NCI-H460 (cell line): Measurements from ENCODE around the gene FAT3. TPM values are rescaled to one million over a fixed set of nuclear protein-coding genes. Genes with fewer than 3 reads are reported as not detected.
A peak's percentile ranks its signal among the peaks of the same experiment; 100 is the strongest.

Source experiments
- DNase-seq: peaks from one replicate; pipeline ENCODE4 v3.0.0-alpha.2; 2016; ENCODE audit warnings: low read depth; ENCODE audit errors: extremely low read depth
- total RNA-seq: library from RNA; depleted of rRNA; stranded (reverse); fragments of >200 nt; shearing (Covaris generic); gene quantifications from 2 replicates; pipeline ENCODE4 v1.2.3, GENCODE V29; 2014

The FAT3 gene
- total RNA-seq, 1 experiment from 2014 or later = not detected

DNA sequence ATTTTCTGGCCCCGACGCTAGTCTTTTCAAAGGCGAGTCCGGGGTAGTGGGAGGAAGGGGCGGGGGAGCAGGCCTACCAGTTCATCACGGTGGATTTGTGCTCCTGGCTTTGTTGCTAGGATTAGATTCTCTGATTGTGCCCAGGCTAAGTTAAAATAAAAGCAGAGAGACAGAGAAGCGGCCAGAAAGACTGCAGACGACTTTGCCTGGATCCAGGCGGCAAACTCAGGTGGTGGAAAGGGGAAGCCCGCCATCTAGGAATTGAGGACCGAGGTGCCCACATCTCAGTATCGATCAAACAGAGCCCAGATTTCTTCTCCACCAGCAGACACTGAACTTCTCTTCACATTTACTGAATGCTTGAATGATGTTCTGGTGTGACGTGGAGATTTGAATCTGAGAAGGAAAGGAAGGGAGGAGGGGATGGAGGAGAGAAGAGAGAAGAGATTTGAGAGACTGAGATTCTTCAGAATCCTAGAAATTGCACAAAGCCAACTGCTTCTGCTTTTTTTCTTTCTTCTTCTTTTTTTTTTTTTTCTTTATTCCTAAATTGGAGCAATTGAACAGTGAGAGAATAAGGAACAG is 2.7 kb downstream of the FAT3 start:
- no peak for DNase-seq

DNA sequence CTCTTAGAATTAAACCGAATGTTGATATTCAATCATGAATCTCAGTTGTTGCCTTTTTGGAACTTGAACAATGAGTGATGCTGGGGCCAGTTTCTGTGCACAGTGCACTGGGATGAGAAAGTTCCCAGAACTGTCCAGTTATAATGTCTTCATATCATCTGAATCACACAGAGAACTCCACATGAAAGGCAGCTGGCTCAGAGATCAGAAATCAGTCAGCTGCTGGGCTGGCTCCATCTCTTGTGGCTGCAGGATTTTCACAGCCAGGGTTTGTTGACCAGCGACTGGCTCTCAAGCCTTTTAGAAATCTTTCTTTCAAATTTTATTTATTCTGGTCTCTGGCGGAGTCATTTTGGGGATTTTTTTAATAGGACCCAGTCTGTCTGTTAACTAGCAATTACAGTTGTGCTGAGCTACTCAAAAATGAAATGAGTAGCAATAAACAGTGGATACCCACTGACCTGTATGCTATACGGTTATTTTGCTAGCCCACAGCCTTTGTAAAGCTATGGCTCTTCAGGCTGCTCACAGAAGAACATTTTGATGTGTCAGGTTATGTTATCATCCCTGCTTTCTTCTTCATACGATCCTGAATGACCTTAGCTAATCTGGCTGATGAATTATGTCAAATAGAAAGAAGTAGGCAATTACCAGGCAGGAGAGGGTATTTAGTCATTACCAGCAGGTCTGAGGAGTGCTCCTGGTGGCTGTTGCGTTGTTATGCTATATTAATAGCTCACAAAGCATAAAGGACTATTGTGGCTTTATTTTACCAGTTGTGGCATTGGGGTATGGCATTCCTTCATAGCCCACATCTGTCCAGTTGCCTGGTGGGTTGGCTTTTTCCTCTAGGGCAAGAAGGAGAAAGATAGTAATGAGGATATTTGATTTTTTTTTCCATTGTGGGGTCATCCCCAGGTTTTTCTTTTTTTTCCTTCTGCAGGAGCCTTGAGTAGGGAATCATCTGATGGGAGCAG is 3.6 kb downstream of the FAT3 start:
- no peak for DNase-seq

DNA sequence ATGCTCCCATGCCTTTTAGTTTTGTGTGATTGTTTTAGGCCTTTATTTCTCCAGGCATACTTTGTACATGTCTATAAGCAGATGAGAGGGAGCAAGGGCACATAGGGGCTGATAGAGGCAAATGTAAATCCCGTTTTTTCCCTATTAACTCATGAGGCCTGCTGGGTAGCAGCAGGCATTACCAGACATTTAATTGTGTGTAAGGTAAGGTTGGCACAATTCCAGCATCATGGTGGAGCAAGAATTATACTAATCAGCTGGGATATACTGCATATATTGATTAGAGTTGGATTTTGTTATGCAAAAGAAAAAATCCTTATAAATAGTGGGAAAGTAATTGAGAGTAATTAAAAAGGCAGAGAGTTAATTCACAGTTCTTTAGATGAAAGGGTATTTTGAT is 12.2 kb downstream of the FAT3 start:
- no peak for DNase-seq

GRCh38 chr11:92240916-92241315 is 16.3 kb downstream of the FAT3 start:
- no peak for DNase-seq

DNA sequence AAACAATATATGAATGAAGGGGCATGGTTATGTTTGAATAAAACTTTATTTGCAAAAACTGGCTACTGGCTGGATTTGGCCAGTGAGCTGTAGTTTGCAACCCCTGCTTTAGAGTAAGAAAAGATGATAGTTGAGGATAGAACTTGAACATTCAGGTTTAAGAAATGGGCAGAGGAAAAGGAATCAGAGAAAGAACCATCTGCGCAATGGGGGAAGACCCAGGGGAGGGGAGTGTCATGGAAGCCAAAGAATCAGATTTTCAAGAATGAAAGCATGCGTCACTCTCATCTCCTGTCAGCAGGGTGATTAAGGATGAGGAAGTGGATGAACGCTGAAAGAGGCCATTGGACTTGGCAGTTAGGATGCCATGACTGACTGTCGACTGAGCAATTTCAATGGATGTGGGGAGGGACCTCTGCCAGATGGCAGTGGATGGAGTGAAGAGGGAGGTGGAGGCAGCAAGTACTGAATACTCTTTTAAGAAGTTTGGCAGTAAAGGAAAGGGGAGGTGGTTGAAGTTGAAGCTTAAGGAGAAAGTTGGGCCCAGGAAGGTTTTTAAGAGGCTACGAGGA is 21.2 kb downstream of the FAT3 start:
- DNase-seq = no peak

DNA sequence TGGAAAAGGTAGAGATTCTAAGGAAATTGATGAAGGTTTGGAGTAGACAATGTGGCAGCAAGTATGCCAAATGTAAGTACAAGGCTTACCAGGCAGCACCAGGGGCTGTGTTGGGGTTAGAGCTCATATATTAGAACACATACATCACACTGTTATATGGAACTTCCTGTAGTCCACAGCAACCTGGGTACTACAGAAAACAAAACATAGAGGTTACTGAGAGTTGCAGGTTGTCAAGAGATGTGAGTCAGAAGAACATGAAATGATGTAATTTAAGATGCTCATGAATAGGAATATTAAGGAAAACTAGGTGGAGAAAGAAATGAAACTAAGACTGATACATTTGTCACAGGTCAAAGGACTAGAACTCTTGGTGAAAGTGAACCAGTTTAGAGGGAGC is 22.0 kb downstream of the FAT3 start:
- no peak for DNase-seq

DNA sequence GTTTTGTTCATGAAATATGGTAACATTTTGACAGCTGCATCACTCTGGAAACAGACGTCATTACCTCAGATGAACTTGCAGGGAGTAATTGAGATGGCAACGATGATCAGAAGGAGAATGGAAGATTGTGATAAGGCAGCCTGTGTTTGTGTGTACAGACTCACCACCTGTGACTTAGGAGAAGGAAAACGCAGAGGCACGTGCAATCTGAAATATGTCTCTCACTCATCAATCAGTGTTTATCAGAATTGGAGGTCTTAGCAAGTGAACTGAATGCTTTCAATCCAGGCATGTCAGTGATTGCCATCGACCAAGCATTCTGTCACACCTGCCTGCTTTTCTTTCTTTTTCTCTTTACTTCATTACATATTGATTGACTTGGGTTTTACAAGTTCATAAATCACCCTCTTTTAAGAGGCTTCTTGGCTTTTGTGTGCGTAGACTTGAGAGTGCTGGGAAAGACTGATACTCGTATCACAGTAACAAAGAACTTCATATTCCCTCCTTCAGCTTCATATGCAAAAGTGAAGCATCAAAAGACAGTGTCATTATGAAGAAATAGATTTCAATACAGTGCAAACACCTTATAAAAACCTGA is 24.6 kb downstream of the FAT3 start:
- DNase-seq = no peak

GRCh38 chr11:92251980-92252379 is 27.4 kb downstream of the FAT3 start:
- no peak for DNase-seq

- DNase-seq = no peak
Measured at GRCh38 chr11:92253421-92253820, 28.8 kb downstream of the FAT3 start.

DNA sequence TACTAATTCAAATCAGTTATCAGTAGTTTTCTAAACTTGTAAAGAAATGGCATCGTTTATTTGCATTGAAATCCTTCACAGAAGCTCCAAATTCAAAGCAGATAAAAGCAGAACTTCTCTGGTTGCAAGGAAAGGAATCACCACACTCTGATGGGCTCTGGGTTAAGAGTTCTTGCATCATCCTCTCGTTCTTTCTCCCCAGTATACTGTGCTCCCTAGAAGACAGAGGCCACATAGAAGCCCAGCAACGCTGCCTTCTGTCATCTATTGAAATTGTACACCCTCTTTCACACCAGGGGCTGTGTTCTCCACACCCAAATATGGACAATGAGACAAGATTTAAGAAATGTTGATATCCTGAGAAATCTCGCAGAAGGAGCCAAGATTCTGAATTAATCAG is 29.3 kb downstream of the FAT3 start:
- no peak for DNase-seq

DNA sequence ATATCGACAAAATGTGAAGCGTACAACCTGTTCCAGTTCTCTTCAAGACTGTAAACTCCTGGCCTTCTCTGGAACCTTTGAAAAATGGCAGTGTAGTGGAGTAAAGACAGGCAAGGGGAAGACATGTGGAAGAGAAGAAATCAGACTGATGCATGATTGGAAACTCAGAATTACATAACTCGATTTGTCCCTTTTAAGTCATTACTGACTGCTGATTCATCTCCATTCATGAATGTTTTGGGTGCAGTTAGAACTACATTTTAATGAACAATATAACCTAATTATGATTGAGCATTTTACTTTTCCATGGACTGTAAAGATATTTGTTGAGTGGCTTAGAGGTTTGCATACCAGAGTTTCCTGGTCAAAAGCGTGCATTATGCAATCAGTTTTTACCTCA is 32.9 kb downstream of the FAT3 start:
- DNase-seq = no peak

DNA sequence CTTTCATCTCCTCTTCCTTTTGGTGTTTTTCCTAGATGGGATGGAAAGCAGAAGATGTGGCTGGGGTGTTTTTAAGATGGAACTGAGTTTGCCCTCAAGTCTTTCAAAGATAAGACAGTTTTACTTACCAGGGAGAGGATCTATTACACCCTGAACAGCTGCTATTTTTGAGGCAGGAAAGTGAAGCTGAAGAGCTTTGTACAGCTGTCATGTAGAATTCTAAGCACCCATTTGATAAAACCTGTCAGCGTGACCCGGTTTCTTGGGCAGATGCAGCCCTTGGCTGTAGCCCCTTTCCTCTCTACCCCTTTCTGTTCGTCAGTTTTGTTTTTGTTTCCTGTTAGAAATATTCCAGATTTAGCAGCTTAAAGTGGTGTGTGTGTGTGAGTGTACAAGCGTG is 35.2 kb downstream of the FAT3 start:
- no peak for DNase-seq

GRCh38 chr11:92264350-92264749 is 39.7 kb downstream of the FAT3 start:
- DNase-seq = no peak

DNA sequence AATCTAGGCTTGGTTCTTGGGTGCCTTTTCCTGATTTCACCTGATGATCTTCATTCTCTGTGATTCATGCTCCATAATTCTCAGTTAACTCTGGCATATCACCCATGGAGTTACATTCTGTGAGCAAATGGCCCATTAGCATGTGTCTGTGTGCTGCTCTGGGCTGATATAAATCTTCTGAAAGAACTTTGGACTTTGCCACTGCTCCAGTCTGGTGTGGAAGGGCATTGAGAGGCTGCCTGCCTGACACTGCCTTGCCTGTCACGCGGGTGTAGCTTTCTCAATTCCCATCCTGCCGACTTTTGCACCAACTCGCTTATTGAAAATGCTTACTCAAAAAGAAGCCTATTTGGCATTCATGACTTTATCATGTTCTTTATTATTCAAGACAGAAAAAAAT is 42.2 kb downstream of the FAT3 start:
- no peak for DNase-seq

- DNase-seq = no peak
Measured at GRCh38 chr11:92267278-92267677, 42.7 kb downstream of the FAT3 start.

DNA sequence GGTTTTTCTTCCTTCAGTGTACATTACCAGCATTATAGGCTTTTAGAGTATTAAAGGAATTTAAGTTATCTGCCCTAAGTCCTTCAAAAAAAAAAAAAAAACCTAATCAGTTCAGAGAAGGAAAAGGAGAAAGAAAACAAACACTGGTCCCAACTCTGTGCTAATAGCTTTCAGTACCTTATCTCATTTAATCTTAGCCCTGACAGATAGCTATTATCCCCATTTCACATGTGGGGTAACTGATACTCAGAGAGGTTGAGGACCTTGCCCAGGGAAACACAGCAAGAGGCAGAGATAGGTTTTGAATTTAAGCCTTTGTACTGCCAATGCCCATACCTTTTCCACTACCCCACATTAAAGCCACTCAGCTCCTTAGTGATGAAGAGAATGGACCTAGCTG is 43.4 kb downstream of the FAT3 start:
- DNase-seq = no peak

DNA sequence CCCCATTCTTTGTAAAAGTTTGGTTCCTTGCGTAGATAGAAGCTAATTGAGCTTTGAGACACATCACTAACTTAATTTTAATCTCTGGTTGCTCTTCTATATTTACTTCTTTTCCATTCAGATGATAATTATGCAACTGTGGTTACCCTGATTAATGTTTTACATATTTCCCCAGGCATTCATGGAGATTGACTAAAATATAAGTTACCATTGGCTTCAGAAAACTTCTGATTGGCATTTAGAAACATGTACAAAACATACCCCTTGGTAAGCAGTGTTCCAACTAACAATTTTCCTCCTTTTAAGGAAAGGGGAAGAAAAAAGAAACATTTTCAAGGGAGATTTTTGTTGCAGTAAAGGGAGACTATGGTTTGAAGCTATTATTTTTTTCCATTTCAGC is 43.9 kb downstream of the FAT3 start:
- no peak for DNase-seq

DNA sequence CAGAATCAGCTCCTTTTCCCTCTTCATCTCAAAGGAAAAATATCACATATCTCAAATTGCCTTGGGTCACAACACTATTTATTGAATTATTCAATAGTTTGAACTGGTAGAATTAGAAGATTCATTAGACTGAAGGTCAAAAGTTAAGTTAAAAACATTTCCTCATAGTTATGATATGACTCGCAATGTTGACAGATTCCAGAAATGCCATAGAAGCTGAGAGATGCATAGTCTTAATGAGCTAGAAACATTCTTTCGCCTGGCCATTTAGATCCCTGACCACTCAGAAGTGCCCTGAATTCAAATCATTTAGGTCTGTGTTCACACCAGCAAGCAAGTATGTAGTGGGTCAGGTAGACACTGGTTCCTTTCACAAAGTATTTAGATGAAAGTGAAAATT is 44.4 kb downstream of the FAT3 start:
- DNase-seq = peak; percentile 18

DNA sequence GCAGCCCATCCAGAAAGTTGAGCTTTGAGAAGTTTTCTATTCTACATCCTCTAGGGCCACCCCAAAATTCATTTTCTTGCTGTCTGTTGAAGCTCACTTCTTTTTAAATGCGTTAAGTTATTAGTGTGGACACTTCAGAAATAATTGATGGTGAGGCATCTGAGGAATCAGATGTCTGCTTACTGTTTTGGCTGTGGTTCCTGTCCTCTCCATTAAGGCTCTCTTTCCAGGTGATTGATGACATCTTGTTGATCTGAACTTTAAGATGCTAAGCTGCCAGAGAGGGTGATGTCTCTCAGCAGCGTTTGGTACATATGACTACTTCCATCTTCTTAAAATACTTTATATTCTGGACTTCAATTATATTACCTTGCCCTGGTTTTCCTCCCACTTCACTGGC is 45.2 kb downstream of the FAT3 start:
- DNase-seq = no peak

GRCh38 chr11:92272651-92273050 is 48.0 kb downstream of the FAT3 start:
- DNase-seq = no peak
